ENCODE measurements around the gene TECR. TPM values are rescaled to one million over a fixed set of nuclear protein-coding genes. Genes with fewer than 3 reads are reported as not detected.

The TECR gene
- total and polyA plus RNA-seq, 2 of the 13 experiments (the other 11 are each of a cell fraction or from before 2014, with no cell fraction given), result 54.9 to 121 TPM

GRCh38 chr19:14517840-14518505 is 11.4 kb upstream of the TECR start, which contains the start of gene DNAJB1 (continued):
- TF ChIP-seq ARID4A (CRISPR knock-in tag; IDR thresholded peaks at IDR 0.05; ENCODE audit: borderline replicate concordance), result peak; percentile 86
- peak; percentile 85; the same call in 1 of the 2 replicates for TF ChIP-seq ZBTB7A (CRISPR knock-in tag; IDR thresholded peaks at IDR 0.05)
- peak; percentile 39; the same call in 1 of the 2 replicates for TF ChIP-seq ZNF546 (CRISPR knock-in tag; conservative IDR thresholded peaks at IDR 0.05)
- no peak for TF ChIP-seq NCOR1 (IDR thresholded peaks at IDR 0.05; ENCODE audit: borderline replicate concordance, low read length)
- TF ChIP-seq PPARG (CRISPR knock-in tag; conservative IDR thresholded peaks at IDR 0.05), result no peak
- TF ChIP-seq, protein P1, sequence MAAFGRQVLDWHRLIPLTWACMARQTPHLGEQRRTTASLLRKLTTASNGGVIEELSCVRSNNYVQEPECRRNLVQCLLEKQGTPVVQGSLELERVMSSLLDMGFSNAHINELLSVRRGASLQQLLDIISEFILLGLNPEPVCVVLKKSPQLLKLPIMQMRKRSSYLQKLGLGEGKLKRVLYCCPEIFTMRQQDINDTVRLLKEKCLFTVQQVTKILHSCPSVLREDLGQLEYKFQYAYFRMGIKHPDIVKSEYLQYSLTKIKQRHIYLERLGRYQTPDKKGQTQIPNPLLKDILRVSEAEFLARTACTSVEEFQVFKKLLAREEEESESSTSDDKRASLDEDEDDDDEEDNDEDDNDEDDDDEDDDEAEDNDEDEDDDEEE (CRISPR knock-in tag; IDR thresholded peaks at IDR 0.05), result peak; percentile 88
- TF ChIP-seq MXD1 (CRISPR knock-in tag; IDR thresholded peaks at IDR 0.05), result no peak
- TF ChIP-seq FOSL1 (CRISPR knock-in tag; IDR thresholded peaks at IDR 0.05; ENCODE audit: borderline replicate concordance), result no peak
- no peak for TF ChIP-seq ZNF274 (CRISPR knock-in tag; IDR thresholded peaks at IDR 0.05)
- no peak for TF ChIP-seq NR2F6 (IDR thresholded peaks at IDR 0.05)
- no peak for TF ChIP-seq NR2F6 (CRISPR knock-in tag; IDR thresholded peaks at IDR 0.05)
- peak; percentile 65; the same call in 1 of the 2 replicates for TF ChIP-seq MTA1 (CRISPR knock-in tag; IDR thresholded peaks at IDR 0.05; ENCODE audit: borderline replicate concordance)
- no peak for TF ChIP-seq MAFG (CRISPR knock-in tag; IDR thresholded peaks at IDR 0.05)
- no peak for TF ChIP-seq ZBTB38 (CRISPR knock-in tag; IDR thresholded peaks at IDR 0.05)
- no peak for TF ChIP-seq GATAD1 (CRISPR knock-in tag; IDR thresholded peaks at IDR 0.05)
- TF ChIP-seq GPN1 (CRISPR knock-in tag; IDR thresholded peaks at IDR 0.05; ENCODE audit: borderline replicate concordance), result no peak
- 0 out of 2 replicates have a peak, but pooled peaks have one; percentile 53 for TF ChIP-seq ZNF557 (CRISPR knock-in tag; IDR thresholded peaks at IDR 0.05)
- no peak for TF ChIP-seq IKZF4 (CRISPR knock-in tag; IDR thresholded peaks at IDR 0.05; ENCODE audit: borderline replicate concordance, low read depth, not compliant biosample characterization)
- TF ChIP-seq CTCF (CRISPR knock-in tag; IDR thresholded peaks at IDR 0.05), result 0 out of 2 replicates have a peak, but pooled peaks have one; percentile 7
- TF ChIP-seq SP140L (CRISPR knock-in tag; IDR thresholded peaks at IDR 0.05; ENCODE audit: borderline replicate concordance), result 0 out of 2 replicates have a peak, but pooled peaks have one; percentile 39
- TF ChIP-seq ZNF230 (CRISPR knock-in tag; IDR thresholded peaks at IDR 0.05), result peak; percentile 57
- no peak for TF ChIP-seq NONO (IDR thresholded peaks at IDR 0.05)
- no peak for TF ChIP-seq NONO (CRISPR knock-in tag; conservative IDR thresholded peaks at IDR 0.05)
